Psoas muscle (tissue), 8 donors: ENCODE results near the gene EFCAB13. TPM values are rescaled to one million over a fixed set of nuclear protein-coding genes. Genes with fewer than 3 reads are reported as not detected.

Source experiments
- ATAC-seq, 4 donors: fragments of 200-7000 bp; cut with Tn5 transposase; one replicate each; pipeline ENCODE4 v1.9.1; 2020; ENCODE audit warnings: moderate library complexity in 3 of 4, mild to moderate bottlenecking in 2 of 4
- DNase-seq, 2 donors: peaks; one replicate each; pipeline ENCODE4 v3.0.0-alpha.2; 2020
- H3K27ac ChIP-seq: fragments of 200-600 bp; one replicate; pipeline ENCODE4 v1.8.0; 2022
- H3K27me3 ChIP-seq, 3 donors: fragments of 200-600 bp in 1 of 3; one replicate each; pipeline versions ENCODE4 v1.6.1 to v1.8.0; 2013 to 2022; ENCODE audit warnings: low read length in 2 of 3, mild to moderate bottlenecking in 2 of 3, moderate library complexity in 1 of 3; ENCODE audit not compliant: insufficient read depth in 3 of 3
- H3K36me3 ChIP-seq, 2 donors: fragments of 200-600 bp in 1 of 2; one replicate each; pipeline versions ENCODE4 v1.6.1 to v1.8.0; 2013 to 2022; ENCODE audit warnings: low read depth in 1 of 2, mild to moderate bottlenecking in 1 of 2, moderate library complexity in 1 of 2; ENCODE audit not compliant: insufficient read depth in 1 of 2
- H3K4me1 ChIP-seq: fragments of 200-600 bp; one replicate; pipeline ENCODE4 v1.8.0; 2022
- H3K4me3 ChIP-seq: fragments of 200-600 bp; one replicate; pipeline ENCODE4 v1.8.0; 2022; ENCODE audit warnings: mild to moderate bottlenecking
- H3K9me3 ChIP-seq: fragments of 200-600 bp; one replicate; pipeline ENCODE4 v1.8.0; 2022
- CTCF ChIP-seq: fragments of 200-600 bp; IDR thresholded peaks from one replicate; pipeline ENCODE4 v1.8.0; 2022; ENCODE audit warnings: antibody characterized with exemption
- WGBS, 3 donors: extraction: QIAGEN DNeasy Blood & Tissue Kit; methylation state at CpG; one replicate each; pipeline versions ENCODE4 v1.1.6 to v1.1.7; 2013; 5-methylcytosine and 5-hydroxymethylcytosine counted together
- intact Hi-C, 2 donors: fragments of 100-400 bp; cut with DNase I; formaldehyde crosslinking; loops; one replicate each; pipeline versions ENCODE4 v1.11.0 to v1.14.2; 2022
- polyA plus RNA-seq, 3 donors: library from polyadenylated mRNA; stranded (reverse); fragments of 200-250 nt; gene quantifications; one replicate each; pipeline ENCODE4 v1.2.3, GENCODE V29; 2013
- total RNA-seq, 4 donors: library from RNA; stranded (reverse); fragmentation: NEBNext Ultra II Directional in 2 of 4; extraction: Animal tissue kit (Norgen Biotek cat#: 25700) in 2 of 4; gene quantifications; one replicate each; pipeline versions ENCODE4 v1.2.1 to v1.2.4, GENCODE V29; 2021 to 2023
- donor health status: healthy with polysubstance abuse.
- donor health status: DM: no; HTN: no; CAD: no; lungs with moderate emphysema.
- donor health status: Bipolar disorder and iron deficiency.
- donor health status: healthy.
- donor health status: DM: yes; HTN: yes; CAD: no.
- donor health status: DM: no; HTN: no; CAD: no.
- donor health status: DM: no; HTN: no; CAD: no.
- donor health status: DM: yes; HTN: yes; CAD: no.

Gene EFCAB13
- total and polyA plus RNA-seq, 7 donors: 0.32 to 2.2 (median 0.68) TPM

- intact Hi-C loops: no loop called here
- no peak for TF ChIP-seq CTCF
- H3K27ac ChIP-seq: no peak overlapping the region
- H3K4me1 ChIP-seq: no peaks in the 10 kb centered on the region
- no peaks in the 10 kb centered on the region for H3K36me3 ChIP-seq
- peaks cover 6% of the 10 kb centered on the region for H3K9me3 ChIP-seq
- H3K27me3 ChIP-seq: peaks cover 0 to 10% (median 0%) of the 10 kb centered on the region in 3 donors
- DNase-seq (no peak), ATAC-seq (no peak)
- 88 to 94% (median 90%) methylated on average over 3 of the region's 3 CpGs for WGBS, 3 donors
- H3K4me3 ChIP-seq: no peak overlapping the region
Measured at GRCh38 chr17:47318197-47318918, 5.4 kb upstream of the EFCAB13 start.

GRCh38 chr17:47320879-47321502, 2.8 kb upstream of the EFCAB13 start:
- TF ChIP-seq CTCF: no peak
- WGBS, 3 donors: 79 to 87% (median 86%) methylated on average over 5 of the region's 5 CpGs
- no peaks in the 10 kb centered on the region for H3K4me1 ChIP-seq
- H3K4me3 ChIP-seq: no peak overlapping the region
- no peak for ATAC-seq
- peaks cover 6% of the 10 kb centered on the region for H3K9me3 ChIP-seq
- intact Hi-C loops: loop anchor here in 1 of 2 donors (5.0 kb wide), 1 partner anchor 134 kb away; the partner anchor contains the start of gene CDC27
- DNase-seq: no peak
- H3K27me3 ChIP-seq: peaks cover 0 to 23% (median 0%) of the 10 kb centered on the region in 3 donors
- H3K27ac ChIP-seq: no peak overlapping the region
- H3K36me3 ChIP-seq: no peaks in the 10 kb centered on the region

GRCh38 chr17:47324224-47325020, 667 bp downstream of the EFCAB13 start:
- 20 to 38% (median 22%) methylated on average over 28 of the region's 28 CpGs for WGBS, 3 donors
- peaks cover 0 to 23% (median 0%) of the 10 kb centered on the region in 3 donors for H3K27me3 ChIP-seq
- DNase-seq (peak; percentile 53 to 77), ATAC-seq (peak; percentile 33 to 61 (median 44))
- H3K4me1 ChIP-seq: no peaks in the 10 kb centered on the region
- H3K36me3 ChIP-seq: no peaks in the 10 kb centered on the region
- no peak for TF ChIP-seq CTCF
- H3K27ac ChIP-seq: peak overlapping the region; percentile 64
- intact Hi-C loops: loop anchor here in 1 of 2 donors (5.0 kb wide), 1 partner anchor 137 kb away; the partner anchor contains the start of gene CDC27
- H3K9me3 ChIP-seq: peaks cover 6% of the 10 kb centered on the region
- H3K4me3 ChIP-seq: peak overlapping the region; percentile 64

GRCh38 chr17:47325176-47325575, 1.4 kb downstream of the EFCAB13 start:
- Histone ChIP-seq H3K4me3 (no peak overlapping the region), H3K27me3 (peaks cover 0 to 23% (median 0%) of the 10 kb centered on the region in 3 donors), H3K4me1 (no peaks in the 10 kb centered on the region), H3K9me3 (peaks cover 6% of the 10 kb centered on the region), H3K36me3 (no peaks in the 10 kb centered on the region), H3K27ac (no peak overlapping the region)
- intact Hi-C loops: no loop called here
- no peak for DNase-seq
- no peak for TF ChIP-seq CTCF
- WGBS, 3 donors: 92 to 100% (median 98%) methylated on average over 1 of the region's 1 CpG
- no peak for ATAC-seq
